ENCODE results near the gene TULP1. TPM values are rescaled to one million over a fixed set of nuclear protein-coding genes. Genes with fewer than 3 reads are reported as not detected.
"Not testable (repeated sequence)": the region's sequence is repeated elsewhere in the genome, so short reads cannot be mapped to it uniquely, and the experiment has no call there.

Gene TULP1
- total RNA-seq = not detected in 2 replicates

GRCh38 chr6:35512740-35513139 lies at the start of gene TULP1:
TSS of gene TULP1 (minus strand) at chr6:35512896. CDS start at chr6:35512858, 38 bp downstream.
- intact Hi-C loops (cut with micrococcal nuclease) = no loop called here

DNA sequence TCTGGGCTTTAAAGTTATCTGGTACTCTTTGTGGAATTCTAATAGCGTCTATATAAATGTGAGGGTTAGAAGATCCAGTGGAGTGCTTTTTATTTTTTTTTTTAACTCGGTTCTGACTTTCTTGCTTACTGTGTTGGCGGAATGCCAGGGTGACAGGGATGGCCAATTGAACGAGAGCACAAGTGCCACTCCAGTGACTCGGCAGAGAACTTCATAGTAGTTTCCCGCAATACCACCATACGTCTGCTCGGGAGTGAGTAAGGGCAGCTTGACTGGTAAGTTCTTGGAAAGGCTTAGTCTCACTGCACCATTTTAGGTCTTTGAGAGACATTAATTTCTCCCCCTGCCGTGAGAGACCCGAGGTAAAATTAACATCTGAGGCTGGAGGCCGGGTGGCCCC lies 49.4 kb upstream of the TULP1 start:
- intact Hi-C loops (cut with micrococcal nuclease) = no loop called here

- intact Hi-C loops (cut with micrococcal nuclease) = no loop called here
Observed at GRCh38 chr6:35561113-35561512, 48.4 kb upstream of the TULP1 start.

GRCh38 chr6:35558571-35558970 lies 45.9 kb upstream of the TULP1 start:
- intact Hi-C loops (cut with micrococcal nuclease) = no loop called here

DNA sequence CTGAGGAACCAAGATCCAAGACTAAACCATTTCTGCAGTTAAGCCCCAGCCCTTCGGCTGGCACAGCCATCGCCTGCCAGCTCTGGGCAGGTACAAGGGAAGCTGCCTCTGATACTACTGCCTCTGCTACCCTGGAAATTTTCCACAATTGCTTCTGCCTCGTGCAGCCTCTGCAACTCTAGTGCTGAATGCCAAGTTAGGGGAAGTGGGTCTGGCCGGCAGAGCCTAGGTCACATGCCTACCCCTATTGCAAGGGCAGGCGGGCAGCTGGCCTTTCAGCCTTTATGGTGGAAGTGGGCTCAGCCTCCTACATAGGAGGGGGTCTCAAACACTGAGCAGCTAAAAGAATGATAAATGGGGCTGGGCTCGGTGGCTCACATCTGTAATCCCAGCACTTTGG lies 44.5 kb upstream of the TULP1 start:
- intact Hi-C loops (cut with micrococcal nuclease) = no loop called here

- intact Hi-C loops (cut with micrococcal nuclease) = no loop called here
Observed at GRCh38 chr6:35554811-35555210, 42.1 kb upstream of the TULP1 start.

DNA sequence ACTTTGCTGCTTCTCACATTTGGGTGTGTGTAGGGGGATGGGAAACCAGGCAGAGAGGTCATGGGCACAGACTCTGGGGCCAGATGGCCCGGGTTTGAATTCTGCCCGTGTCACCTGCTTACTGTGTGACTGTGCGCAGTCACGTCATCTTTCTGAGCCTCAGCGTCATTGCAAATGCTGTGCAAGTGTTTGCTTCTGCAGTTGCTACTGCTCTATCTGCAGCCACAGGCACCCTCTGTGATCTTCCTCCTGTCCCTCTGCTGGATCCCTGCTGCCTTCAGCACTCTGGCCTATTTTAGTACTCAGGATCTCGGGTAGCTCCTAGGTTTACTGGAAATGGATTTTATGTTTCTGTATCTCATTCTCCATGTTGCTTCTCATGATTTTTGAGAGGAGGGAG lies 40.6 kb upstream of the TULP1 start:
- intact Hi-C loops (cut with micrococcal nuclease) = no loop called here

GRCh38 chr6:35552285-35552917 lies 39.7 kb upstream of the TULP1 start:
- intact Hi-C loops (cut with micrococcal nuclease) = loop anchor here (1.0 kb wide), 5 partner anchors 29 to 258 kb away; partner anchors contain the start of genes PPARD and RPL10A

GRCh38 chr6:35550437-35550836 lies 37.7 kb upstream of the TULP1 start:
- intact Hi-C loops (cut with micrococcal nuclease) = no loop called here

DNA sequence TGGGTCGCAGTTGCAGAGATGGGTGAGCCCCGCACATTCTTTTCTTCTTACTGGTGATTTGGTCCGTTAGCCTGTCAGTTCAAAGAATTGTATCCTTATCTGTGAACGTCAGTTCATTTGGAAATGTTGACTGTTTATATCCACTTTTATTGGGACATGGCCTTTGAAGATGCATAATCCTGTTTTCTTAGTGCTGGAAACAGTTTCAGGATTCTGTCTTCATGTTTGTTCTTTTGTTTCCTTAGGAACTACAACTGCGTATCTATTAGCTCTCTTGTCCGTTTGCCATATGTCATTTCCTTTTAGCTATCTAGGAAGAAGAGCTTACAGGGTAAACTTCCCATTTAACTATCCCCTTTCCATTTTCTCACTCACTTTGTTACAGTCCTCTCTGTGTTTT lies 35.0 kb upstream of the TULP1 start:
- intact Hi-C loops (cut with micrococcal nuclease) = no loop called here

DNA sequence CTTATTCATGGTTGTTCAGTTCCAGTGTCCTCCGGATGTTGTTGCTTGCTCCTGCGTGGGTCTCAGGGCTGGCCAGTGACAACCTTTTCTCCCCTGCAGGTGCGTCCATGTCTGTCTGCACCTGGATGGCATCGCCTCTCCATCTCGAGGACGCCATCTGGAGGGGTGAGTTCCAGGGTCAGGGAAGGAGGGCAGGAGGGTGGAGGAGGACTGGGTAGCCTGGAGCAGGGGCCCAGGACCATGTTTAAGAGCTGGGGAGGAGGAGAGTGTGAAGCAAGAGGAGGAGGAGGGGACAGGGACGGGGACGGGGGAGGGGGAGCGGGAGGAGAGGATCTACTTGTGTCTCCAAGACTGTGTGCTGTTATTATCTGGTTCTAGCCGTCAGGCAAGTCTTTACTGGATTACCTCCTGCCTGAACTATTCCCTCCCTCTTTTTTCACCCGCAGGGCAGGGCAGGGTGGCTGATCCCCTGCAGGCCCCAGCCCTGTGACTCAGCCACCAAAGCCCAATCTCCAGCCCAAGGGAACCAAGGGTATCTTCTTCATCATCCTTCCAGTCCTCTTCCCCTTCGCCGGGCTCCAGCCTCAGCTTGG lies 32.2 kb upstream of the TULP1 start:
- intact Hi-C loops (cut with micrococcal nuclease) = no loop called here

DNA sequence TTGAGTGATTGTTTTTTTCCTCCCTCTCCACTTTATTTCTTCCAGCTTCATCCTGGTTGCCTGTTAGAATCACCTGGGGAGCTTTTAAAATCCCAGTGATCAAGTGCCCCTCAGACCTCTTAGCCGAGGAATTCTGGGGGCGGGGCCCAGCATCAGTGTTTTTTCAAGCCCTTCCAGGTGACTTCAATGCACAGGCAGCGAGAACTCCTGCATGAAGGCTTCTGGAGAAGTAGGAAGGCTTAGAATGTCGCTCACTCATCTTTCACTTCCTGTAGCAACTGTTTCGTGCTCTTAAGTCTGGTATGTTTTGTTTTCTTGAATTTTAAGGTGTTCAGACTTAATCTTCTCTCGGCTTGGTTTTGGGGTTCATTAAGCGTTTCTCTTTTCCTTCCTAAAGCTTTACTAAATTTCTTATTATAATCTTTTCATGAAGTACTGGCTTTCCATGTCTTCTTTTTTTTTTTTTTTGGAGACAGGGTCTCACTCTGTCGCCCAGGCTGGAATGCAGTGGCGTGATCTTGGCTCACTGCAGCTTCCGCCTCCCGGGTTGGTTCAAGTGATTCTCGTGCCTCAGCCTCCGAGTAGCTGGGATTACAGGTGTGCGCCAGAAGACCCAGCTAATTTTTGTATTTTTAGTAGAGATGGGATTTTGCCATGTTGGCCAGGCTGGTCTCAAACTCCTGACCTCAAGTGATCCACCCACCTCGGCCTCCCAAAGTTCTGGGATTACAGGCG lies 30.9 kb upstream of the TULP1 start:
- intact Hi-C loops (cut with micrococcal nuclease) = no loop called here

DNA sequence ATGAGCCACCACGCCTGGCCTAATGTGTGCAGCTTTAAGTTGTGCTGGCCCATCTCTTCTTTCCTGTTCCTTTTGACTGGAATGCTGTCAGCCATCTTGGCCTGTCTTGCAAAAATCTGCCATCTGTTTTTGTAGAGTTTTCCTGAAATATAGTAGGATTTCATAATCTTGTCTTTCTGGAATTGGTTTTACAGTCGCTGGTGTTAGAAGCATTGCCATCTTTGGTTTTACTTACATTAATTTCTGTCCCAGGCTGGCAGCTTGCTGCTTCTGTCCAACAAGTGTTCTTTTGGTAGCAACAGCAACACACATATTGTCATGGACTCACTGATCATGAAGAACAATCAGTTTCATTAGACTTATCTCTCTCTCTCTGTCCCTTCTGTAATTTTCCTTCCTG lies 29.1 kb upstream of the TULP1 start:
- intact Hi-C loops (cut with micrococcal nuclease) = no loop called here

DNA sequence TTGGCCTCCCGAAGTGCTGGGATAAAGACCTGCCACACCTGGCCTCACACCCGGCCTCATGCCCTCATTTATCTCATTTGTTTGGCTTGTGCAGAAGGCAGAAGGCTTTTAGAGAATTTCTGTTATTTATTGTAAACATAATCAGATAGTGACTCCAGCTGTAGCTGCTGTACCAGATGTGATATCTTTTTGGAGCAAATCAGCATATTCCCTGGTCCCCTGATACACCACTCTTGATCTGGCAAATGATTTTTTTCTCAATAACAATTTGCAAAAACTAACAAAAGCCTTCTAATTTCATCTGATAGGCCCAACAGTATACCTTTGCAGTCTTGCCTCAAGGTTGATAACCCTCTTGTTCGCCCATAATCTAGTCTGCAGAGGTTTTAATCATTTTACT lies 26.5 kb upstream of the TULP1 start:
- intact Hi-C loops (cut with micrococcal nuclease) = no loop called here

GRCh38 chr6:35535847-35536246 lies 23.2 kb upstream of the TULP1 start:
- intact Hi-C loops (cut with micrococcal nuclease) = not testable (repeated sequence)

GRCh38 chr6:35534407-35535170 lies 21.9 kb upstream of the TULP1 start:
- intact Hi-C loops (cut with micrococcal nuclease) = no loop called here

DNA sequence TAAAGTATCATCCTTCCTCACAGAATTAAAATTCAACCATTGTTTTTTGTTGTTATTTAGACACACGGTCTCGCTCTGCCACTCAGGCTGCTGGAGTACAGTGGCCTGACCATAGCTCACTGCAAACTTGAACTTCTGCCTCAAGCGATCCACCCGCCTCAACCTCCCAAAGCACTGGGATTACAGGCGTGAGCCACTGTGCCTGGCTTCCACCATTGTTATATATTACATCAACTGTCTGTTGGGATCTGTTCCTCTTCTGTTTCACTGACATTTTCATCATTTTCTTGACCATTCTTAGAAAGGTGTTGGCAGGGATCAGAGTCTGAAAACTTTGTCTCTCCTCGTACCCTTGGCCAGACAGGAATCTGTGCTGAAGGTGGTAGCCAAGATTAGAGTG lies 21.3 kb upstream of the TULP1 start:
- intact Hi-C loops (cut with micrococcal nuclease) = no loop called here

GRCh38 chr6:35532126-35532525 lies 19.4 kb upstream of the TULP1 start:
- intact Hi-C loops (cut with micrococcal nuclease) = no loop called here

DNA sequence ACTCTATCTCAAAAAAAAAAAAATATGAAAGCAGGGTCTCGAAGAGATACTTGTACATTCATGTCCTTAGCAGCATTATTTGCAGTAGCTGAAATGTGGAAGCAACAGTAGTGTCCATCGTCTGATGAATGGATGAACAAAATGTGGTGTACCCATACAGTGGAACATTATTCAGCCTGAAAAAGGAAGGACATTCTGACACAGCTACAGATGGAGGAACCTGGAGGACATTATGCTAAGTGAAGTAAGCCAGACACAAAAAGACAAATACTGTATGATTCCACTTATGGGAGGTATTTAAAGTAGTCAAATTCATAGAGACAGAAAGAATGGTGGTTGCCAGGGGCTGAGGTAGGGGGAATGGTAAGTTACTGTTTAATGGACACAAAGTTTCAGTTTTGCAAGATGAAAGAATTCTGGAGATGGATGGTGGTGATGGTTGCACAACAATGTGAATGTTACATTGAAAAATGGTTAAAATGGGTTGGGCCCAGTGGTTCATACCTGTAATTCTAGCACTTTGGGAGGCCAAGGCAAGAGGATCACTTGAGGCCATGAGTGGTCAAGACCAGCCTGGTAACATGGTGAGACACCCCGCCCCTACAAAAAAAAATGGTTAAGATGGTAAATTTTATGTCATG lies 11.8 kb upstream of the TULP1 start:
- intact Hi-C loops (cut with micrococcal nuclease) = loop anchor here (10.0 kb wide), 1 partner anchor 100 kb away; no protein-coding TSS in a partner anchor

- intact Hi-C loops (cut with micrococcal nuclease) = loop anchor here (1.0 to 10.0 kb wide), 5 partner anchors 29 to 214 kb away; partner anchors contain the start of genes ARMC12 and PPARD
Observed at GRCh38 chr6:35522660-35523658, 10.3 kb upstream of the TULP1 start.
